ENCODE results near the gene FITM2.

Gene FITM2

GRCh38 chr20:44254073-44254472 lies 56.9 kb downstream of the FITM2 start:
- DNase-seq (ENCODE audit: low read depth, low spot score) = no peak
- POLR2A ChIA-PET = no interaction called here
- H3K4me3 ChIP-seq (ENCODE audit: low read depth, low read length) = no peak overlapping the region
- TF ChIP-seq CTCF (IDR thresholded peaks at IDR 0.05; ENCODE audit: insufficient read depth, low read length, missing control alignments) = no peak
- CTCF ChIA-PET = interaction anchor here (0.9 to 2.1 kb wide), 5 partner anchors 11 to 216 kb away, joined by 3 to 5 read pairs (median 4); no protein-coding TSS in a partner anchor

- H3K4me3 ChIP-seq (ENCODE audit: low read depth, low read length) = no peak overlapping the region
- DNase-seq (ENCODE audit: low read depth, low spot score) = no peak
- no peak for TF ChIP-seq CTCF (IDR thresholded peaks at IDR 0.05; ENCODE audit: insufficient read depth, low read length, missing control alignments)
- ChIA-PET POLR2A (no interaction called here), CTCF (interaction anchor here (0.9 to 2.1 kb wide), 4 partner anchors 11 to 216 kb away, joined by 3 to 5 read pairs (median 4); no protein-coding TSS in a partner anchor)
Measured at GRCh38 chr20:44253528-44253927, 57.5 kb downstream of the FITM2 start.
